GM21717 (cell line): ENCODE data around the gene AGXT2.
"Not testable (repeated sequence)": the region's sequence is repeated elsewhere in the genome, so short reads cannot be mapped to it uniquely, and the experiment has no call there.

Experiments
- ATAC-seq: cut with Tn5 transposase; IDR thresholded peaks from one replicate; pipeline ENCODE4 v1.9.1; 2021; ENCODE audit warnings: mild to moderate bottlenecking, moderate library complexity; ENCODE audit not compliant: unreplicated experiment

Gene AGXT2

DNA sequence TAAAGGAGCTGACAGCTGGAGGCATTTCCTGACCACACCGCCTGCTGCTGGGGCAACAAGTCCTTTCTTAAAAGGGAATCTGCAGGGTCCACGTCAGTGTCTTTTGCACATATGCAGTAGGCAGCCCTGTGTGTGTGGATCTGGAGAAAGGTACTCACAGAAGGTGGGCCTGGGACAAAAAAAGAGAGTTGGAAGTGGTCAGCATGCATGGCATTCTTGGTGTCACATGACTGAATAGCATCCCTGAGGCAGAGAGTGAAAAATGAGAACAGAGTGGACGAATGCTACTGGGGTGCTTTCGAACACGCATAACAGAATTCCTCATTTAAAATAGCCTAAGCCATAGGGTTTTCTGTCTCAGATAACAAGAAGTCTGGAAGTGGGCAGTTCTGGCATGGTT lies 71.4 kb downstream of the AGXT2 start:
- ATAC-seq = no peak

DNA sequence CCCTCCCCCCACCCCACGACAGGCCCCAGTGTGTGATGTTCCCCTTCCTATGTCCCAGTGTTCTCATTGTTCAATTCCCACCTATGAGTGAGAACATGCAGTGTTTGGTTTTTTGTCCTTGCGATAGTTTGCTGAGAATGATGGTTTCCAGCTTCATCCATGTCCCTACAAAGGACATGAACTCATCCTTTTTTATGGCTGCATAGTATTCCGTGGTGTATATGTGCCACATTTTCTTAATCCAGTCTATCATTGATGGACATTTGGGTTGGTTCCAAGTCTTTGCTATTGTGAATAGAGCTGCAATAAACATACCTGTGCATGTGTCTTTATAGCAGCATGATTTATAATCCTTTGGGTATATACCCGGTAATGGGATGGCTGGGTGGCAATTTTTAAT lies 76.1 kb downstream of the AGXT2 start:
- ATAC-seq = not testable (repeated sequence)

GRCh38 chr5:34970552-34970951 lies 77.2 kb downstream of the AGXT2 start:
- no peak for ATAC-seq

- ATAC-seq = no peak
These were observed 79.5 kb downstream of the AGXT2 start for GRCh38 chr5:34968258-34968657.

- ATAC-seq = no peak
These were observed 80.2 kb downstream of the AGXT2 start for GRCh38 chr5:34967540-34967939.

- ATAC-seq = peak; percentile 98
These were observed 88.4 kb downstream of the AGXT2 start for GRCh38 chr5:34959323-34959722.

GRCh38 chr5:34957857-34958690 lies 89.7 kb downstream of the AGXT2 start:
- no peak for ATAC-seq

DNA sequence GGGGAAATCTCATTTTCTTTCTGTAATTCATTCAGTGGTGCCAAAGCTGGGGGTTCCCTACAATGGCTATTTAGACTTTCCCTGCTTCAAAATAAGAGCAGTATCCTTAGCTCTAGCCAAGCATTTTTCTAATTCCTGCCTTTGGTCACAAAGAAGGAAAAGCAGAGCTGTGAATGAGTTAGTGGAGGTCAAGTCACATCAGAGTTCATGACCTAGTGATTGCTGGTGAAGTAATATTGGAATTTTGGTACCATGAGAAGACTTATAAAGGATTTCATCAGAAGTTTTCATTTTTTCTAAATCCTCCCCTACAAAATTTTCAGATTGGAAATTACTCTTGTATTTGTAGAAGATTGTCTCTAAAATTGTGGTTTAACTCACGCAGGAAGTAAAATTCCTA lies 90.4 kb downstream of the AGXT2 start:
- ATAC-seq = no peak
